HEK293T (cell line): ENCODE results near the gene CYB5A.

Experiments
- CTCF ChIA-PET: fragments of 350-600 bp; formaldehyde crosslinking; extraction: SDS; loops from one replicate; lab custom pipeline; 2021; ENCODE audit warnings: antibody characterized with exemption, inconsistent platforms; lab: Yijun Ruan, JAX
- POLR2A ChIA-PET: fragments of 350-600 bp; formaldehyde crosslinking; extraction: SDS; loops from one replicate; lab custom pipeline; 2020; ENCODE audit warnings: antibody characterized with exemption, inconsistent platforms; lab: Yijun Ruan, JAX
- DNase-seq: peaks from one replicate; pipeline ENCODE4 v3.0.0; 2012; ENCODE audit warnings: mixed read lengths; ENCODE audit errors: extremely low spot score
- ARNT ChIP-seq: fragments of 450-650 bp; IDR thresholded peaks from 2 replicates; pipeline ENCODE4 v1.6.1; 2017; ENCODE audit warnings: mild to moderate bottlenecking
- BHLHE40 ChIP-seq: fragments of 450-650 bp; IDR thresholded peaks from 2 replicates; pipeline ENCODE4 v1.6.1; 2016; ENCODE audit warnings: mild to moderate bottlenecking, moderate library complexity, borderline replicate concordance
- CTBP1 ChIP-seq: fragments of 450-650 bp; IDR thresholded peaks from 2 replicates; pipeline ENCODE4 v1.6.1; 2016; ENCODE audit warnings: borderline replicate concordance
- ELF4 ChIP-seq: fragments of 450-650 bp; IDR thresholded peaks from 2 replicates; pipeline ENCODE4 v1.6.1; 2017; ENCODE audit warnings: antibody characterized with exemption
- FOXA1 ChIP-seq: fragments of 450-650 bp; IDR thresholded peaks from 2 replicates; pipeline ENCODE4 v1.6.1; 2016; ENCODE audit warnings: mild to moderate bottlenecking
- FOXK2 ChIP-seq: fragments of 450-650 bp; IDR thresholded peaks from 2 replicates; pipeline ENCODE4 v1.6.1; 2016; ENCODE audit warnings: mild to moderate bottlenecking
- FOXM1 ChIP-seq: fragments of 450-650 bp; IDR thresholded peaks from 2 replicates; pipeline ENCODE4 v1.6.1; 2017; ENCODE audit warnings: mild to moderate bottlenecking, borderline replicate concordance
- HDGF ChIP-seq: fragments of 450-650 bp; IDR thresholded peaks from 2 replicates; pipeline ENCODE4 v1.6.1; 2017; ENCODE audit warnings: antibody characterized with exemption, borderline replicate concordance
- L3MBTL2 ChIP-seq: fragments of 450-650 bp; conservative IDR thresholded peaks from 2 replicates; pipeline ENCODE4 v1.6.1; 2016; ENCODE audit warnings: mild to moderate bottlenecking
- LEF1 ChIP-seq: fragments of 450-650 bp; IDR thresholded peaks from 2 replicates; pipeline ENCODE4 v1.6.1; 2017; ENCODE audit warnings: mild to moderate bottlenecking, borderline replicate concordance
- NFRKB ChIP-seq: fragments of 450-650 bp; IDR thresholded peaks from 2 replicates; pipeline ENCODE4 v1.6.1; 2016; ENCODE audit warnings: mild to moderate bottlenecking, moderate library complexity
- PKNOX1 ChIP-seq: fragments of 450-650 bp; IDR thresholded peaks from 2 replicates; pipeline ENCODE4 v1.6.1; 2016
- SP1 ChIP-seq: fragments of 450-650 bp; IDR thresholded peaks from 2 replicates; pipeline ENCODE4 v1.6.1; 2017
- SUZ12 ChIP-seq: fragments of 450-650 bp; IDR thresholded peaks from 2 replicates; pipeline ENCODE4 v1.6.1; 2016; ENCODE audit warnings: mild to moderate bottlenecking
- TARDBP ChIP-seq: fragments of 450-650 bp; IDR thresholded peaks from 2 replicates; pipeline ENCODE4 v1.6.1; 2016
- ZNF384 ChIP-seq: fragments of 450-650 bp; IDR thresholded peaks from 2 replicates; pipeline ENCODE4 v1.6.1; 2016

CYB5A gene

GRCh38 chr18:74268933-74269620 is 22.7 kb downstream of the CYB5A start:
- CTCF ChIA-PET, result no interaction called here
- TF ChIP-seq SP1 (no peak), FOXA1 (no peak)
- DNase-seq, result no peak
- POLR2A ChIA-PET, result no interaction called here

GRCh38 chr18:74268175-74268574 is 23.6 kb downstream of the CYB5A start:
- ChIA-PET CTCF (no interaction called here), POLR2A (no interaction called here)
- TF ChIP-seq ELF4 (no peak), PKNOX1 (no peak), FOXK2 (no peak), LEF1 (no peak), ZNF384 (no peak), BHLHE40 (no peak), SP1 (no peak), FOXA1 (no peak)
- no peak for DNase-seq

GRCh38 chr18:74266161-74266560 is 25.6 kb downstream of the CYB5A start:
- ChIA-PET CTCF (no interaction called here), POLR2A (no interaction called here)
- TF ChIP-seq SUZ12, result no peak
- TF ChIP-seq SP1, result no peak
- no peak for TF ChIP-seq FOXK2
- no peak for TF ChIP-seq CTBP1
- no peak for DNase-seq

- ChIA-PET POLR2A (no interaction called here), CTCF (no interaction called here)
- TF ChIP-seq SUZ12 (no peak), PKNOX1 (no peak), TARDBP (no peak), FOXM1 (no peak), FOXA1 (no peak), ARNT (no peak), L3MBTL2 (no peak), CTBP1 (no peak), ELF4 (no peak), ZNF384 (no peak)
- DNase-seq, result no peak
Measured at GRCh38 chr18:74265546-74266098, 26.1 kb downstream of the CYB5A start.

- CTCF ChIA-PET, result no interaction called here
- TF ChIP-seq FOXK2, result no peak
- TF ChIP-seq NFRKB, result no peak
- no peak for TF ChIP-seq BHLHE40
- TF ChIP-seq SP1, result no peak
- no peak for TF ChIP-seq TARDBP
- no peak for TF ChIP-seq HDGF
- TF ChIP-seq PKNOX1, result no peak
- no peak for TF ChIP-seq ARNT
- no peak for TF ChIP-seq ZNF384
- no peak for TF ChIP-seq FOXM1
- DNase-seq, result no peak
- POLR2A ChIA-PET, result no interaction called here
Measured at GRCh38 chr18:74264303-74265020, 27.3 kb downstream of the CYB5A start.

- ChIA-PET POLR2A (no interaction called here), CTCF (no interaction called here)
- TF ChIP-seq HDGF, result no peak
- no peak for TF ChIP-seq ARNT
- no peak for TF ChIP-seq PKNOX1
- no peak for TF ChIP-seq FOXK2
- TF ChIP-seq NFRKB, result no peak
- no peak for TF ChIP-seq LEF1
- no peak for TF ChIP-seq SP1
- TF ChIP-seq ZNF384, result no peak
- no peak for TF ChIP-seq FOXA1
- no peak for TF ChIP-seq FOXM1
- no peak for TF ChIP-seq SUZ12
- TF ChIP-seq TARDBP, result no peak
- DNase-seq, result no peak
Measured at GRCh38 chr18:74261053-74261713, 30.6 kb downstream of the CYB5A start.
